Heart right ventricle (tissue), 16 donors: ENCODE measurements around the gene HARS2. TPM values are rescaled to one million over a fixed set of nuclear protein-coding genes. Genes with fewer than 3 reads are reported as not detected.
A peak's percentile ranks its signal among the peaks of the same experiment; 100 is the strongest.
"Not testable (repeated sequence)": the region's sequence is repeated elsewhere in the genome, so short reads cannot be mapped to it uniquely, and the experiment has no call there.

Experiments
- ATAC-seq, 8 donors: fragments of 200-7000 bp; cut with Tn5 transposase; one replicate each; pipeline ENCODE4 v1.9.1; 2020; ENCODE audit warnings: mild to moderate bottlenecking in 8 of 8, moderate library complexity in 8 of 8, moderate number of reproducible peaks in 1 of 8
- DNase-seq, 2 donors: peaks; one replicate each; pipeline ENCODE4 v3.0.0-alpha.2; 2020
- H3K27ac ChIP-seq, 10 donors: fragments of 200-600 bp; sonication (generic) in 2 of 10; one replicate each; pipeline versions ENCODE4 v1.5.0 to v1.8.0; 2020 to 2022; ENCODE audit warnings: mild to moderate bottlenecking in 3 of 10
- H3K27me3 ChIP-seq, 7 donors: fragments of 200-600 bp; one replicate each; pipeline ENCODE4 v1.8.0; 2021 to 2022; ENCODE audit warnings: mild to moderate bottlenecking in 2 of 7
- H3K36me3 ChIP-seq, 9 donors: fragments of 200-600 bp; sonication (generic) in 1 of 9; one replicate each; pipeline versions ENCODE4 v1.5.0 to v1.8.0; 2020 to 2022; ENCODE audit warnings: mild to moderate bottlenecking in 2 of 9
- H3K4me1 ChIP-seq, 9 donors: fragments of 200-600 bp; sonication (generic) in 1 of 9; one replicate each; pipeline versions ENCODE4 v1.5.0 to v1.8.0; 2020 to 2022; ENCODE audit warnings: mild to moderate bottlenecking in 4 of 9
- H3K4me3 ChIP-seq, 10 donors: fragments of 200-600 bp; sonication (generic) in 2 of 10; one replicate each; pipeline versions ENCODE4 v1.5.0 to v1.8.0; 2020 to 2022; ENCODE audit warnings: mild to moderate bottlenecking in 7 of 10, moderate library complexity in 2 of 10
- H3K9me3 ChIP-seq, 11 donors: fragments of 200-600 bp in 10 of 11; sonication (generic) in 2 of 11; one replicate each; pipeline versions ENCODE4 v1.5.0 to v1.8.0; 2013 to 2022; ENCODE audit warnings: mild to moderate bottlenecking in 2 of 11, control low read depth in 1 of 11, moderate library complexity in 1 of 11
- WGBS, 2 donors: extraction: QIAGEN DNeasy Blood & Tissue Kit; methylation state at CpG; one replicate each; pipeline ENCODE4 v1.1.7; 2013; ENCODE audit warnings: inconsistent platforms in 1 of 2; 5-methylcytosine and 5-hydroxymethylcytosine counted together
- intact Hi-C, 10 donors: fragments of 100-400 bp; cut with DNase I; formaldehyde crosslinking; loops; one replicate each; pipeline versions ENCODE4 v1.11.1 to v1.14.2; 2022
- polyA plus RNA-seq, 2 donors: library from polyadenylated mRNA; stranded (reverse); fragments of 200-250 nt; gene quantifications; one replicate each; pipeline ENCODE4 v1.2.3, GENCODE V29; 2013
- total RNA-seq, 10 donors: library from RNA; stranded (reverse); fragmentation: NEBNext Ultra II Directional in 3 of 10; extraction: Animal tissue kit (Norgen Biotek cat#: 25700) in 3 of 10; gene quantifications; one replicate each; pipeline versions ENCODE4 v1.2.1 to v1.2.4, GENCODE V29; 2021 to 2023
- TF ChIP-seq, protein P1 (sequence below), 9 donors: fragments of 200-600 bp; sonication (generic) in 2 of 9; IDR thresholded peaks; one replicate each; pipeline versions ENCODE4 v1.5.0 to v1.8.0; 2021 to 2022; ENCODE audit warnings: antibody characterized with exemption in 9 of 9, mild to moderate bottlenecking in 5 of 9, moderate library complexity in 1 of 9
- donor health status: Arrhythmogenic right ventricular cardiomyopathy.
- donor health status: ischemic (EF 13 %, LVEDD 7.1; RV severe dilation, severe dysfunction).
- donor health status: healthy with polysubstance abuse.
- donor health status: DM: no; HTN: yes; CAD: no.
- donor health status: DM: no; HTN: no; CAD: no.
- donor health status: ischemic (EF 25% LVEDD 6.9; RV normal size, moderate dysfunction).
- donor health status: ischemic (EF 25% LVEDD 5.7; RV mildly dilated, moderate dysfunction).
- donor health status: healthy.
- donor health status: DM: yes; HTN: yes; CAD: no.
- donor health status: Ischemic cardiomyopathy.
- donor health status: ischemic (EF 35%, LVEDD 5.7; RV mildly dilated, moderate dysfunction).
- donor health status: nonischemic (EF 11% LVEDD 7.7; RV severe dilation, severe dysfunction).
- donor health status: DM: yes; HTN: yes; CAD: no.
- donor health status: PGD.
- donor health status: ischemic (EF 29% LVEDD 5.4; RV normal size, mild dysfunction).
- donor health status: nonischemic (EF 23%, LVEDD 6.1; RV moderate dilation, normal function).

HARS2 gene
- total and polyA plus RNA-seq, 12 donors: 19.2 to 37.3 (median 27.7) TPM

- Histone ChIP-seq H3K4me3 (peak within 1 kb of the TSS; percentile 67 to 95 (median 77)), H3K27ac (peak within 1 kb of the TSS in 9 of 10 donors; percentile 51 to 84 (median 67)), H3K36me3 (peaks cover 10 to 90% (median 67%) of the 10 kb centered on the region in 9 donors), H3K27me3 (no peaks in the 10 kb centered on the region), H3K4me1 (peaks cover 3 to 22% (median 17%) of the 10 kb centered on the region in 9 donors), H3K9me3 (no peaks in the 10 kb centered on the region)
- ATAC-seq (peak; percentile 96 to 99 (median 99)), DNase-seq (peak; percentile 90 to 96)
- intact Hi-C loops: loop anchor here in 1 of 10 donors (10.0 kb wide), 1 partner anchor 296 kb away; the partner anchor contains the start of gene ANKHD1
- TF ChIP-seq, protein P1, sequence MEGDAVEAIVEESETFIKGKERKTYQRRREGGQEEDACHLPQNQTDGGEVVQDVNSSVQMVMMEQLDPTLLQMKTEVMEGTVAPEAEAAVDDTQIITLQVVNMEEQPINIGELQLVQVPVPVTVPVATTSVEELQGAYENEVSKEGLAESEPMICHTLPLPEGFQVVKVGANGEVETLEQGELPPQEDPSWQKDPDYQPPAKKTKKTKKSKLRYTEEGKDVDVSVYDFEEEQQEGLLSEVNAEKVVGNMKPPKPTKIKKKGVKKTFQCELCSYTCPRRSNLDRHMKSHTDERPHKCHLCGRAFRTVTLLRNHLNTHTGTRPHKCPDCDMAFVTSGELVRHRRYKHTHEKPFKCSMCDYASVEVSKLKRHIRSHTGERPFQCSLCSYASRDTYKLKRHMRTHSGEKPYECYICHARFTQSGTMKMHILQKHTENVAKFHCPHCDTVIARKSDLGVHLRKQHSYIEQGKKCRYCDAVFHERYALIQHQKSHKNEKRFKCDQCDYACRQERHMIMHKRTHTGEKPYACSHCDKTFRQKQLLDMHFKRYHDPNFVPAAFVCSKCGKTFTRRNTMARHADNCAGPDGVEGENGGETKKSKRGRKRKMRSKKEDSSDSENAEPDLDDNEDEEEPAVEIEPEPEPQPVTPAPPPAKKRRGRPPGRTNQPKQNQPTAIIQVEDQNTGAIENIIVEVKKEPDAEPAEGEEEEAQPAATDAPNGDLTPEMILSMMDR (IDR thresholded peaks at IDR 0.05): no peak
- WGBS, 2 donors: 1 to 2% methylated on average over 44 of the region's 44 CpGs
Measured at GRCh38 chr5:140700177-140701144, 9.2 kb downstream of the HARS2 start, which contains the start of gene ZMAT2. Gene ZMAT2, plus strand, starts transcription at chr5:140700447. Its CDS starts 14 bp downstream, at chr5:140700461.

- TF ChIP-seq, protein P1 (IDR thresholded peaks at IDR 0.05): no peak
- 88 to 95% methylated on average over 4 of the region's 4 CpGs for WGBS, 2 donors
- Histone ChIP-seq H3K4me3 (no peak overlapping the region), H3K36me3 (peaks cover 0 to 52% (median 31%) of the 10 kb centered on the region in 9 donors), H3K27ac (no peak overlapping the region), H3K27me3 (no peaks in the 10 kb centered on the region), H3K4me1 (peaks cover 0 to 20% (median 4%) of the 10 kb centered on the region in 9 donors), H3K9me3 (no peaks in the 10 kb centered on the region)
- ATAC-seq (no peak), DNase-seq (no peak)
- intact Hi-C loops: loop anchor here in 1 of 10 donors (10.0 kb wide), 1 partner anchor 303 kb away; the partner anchor contains the start of gene ANKHD1
Measured at GRCh38 chr5:140707812-140708211, 16.6 kb downstream of the HARS2 start.

DNA sequence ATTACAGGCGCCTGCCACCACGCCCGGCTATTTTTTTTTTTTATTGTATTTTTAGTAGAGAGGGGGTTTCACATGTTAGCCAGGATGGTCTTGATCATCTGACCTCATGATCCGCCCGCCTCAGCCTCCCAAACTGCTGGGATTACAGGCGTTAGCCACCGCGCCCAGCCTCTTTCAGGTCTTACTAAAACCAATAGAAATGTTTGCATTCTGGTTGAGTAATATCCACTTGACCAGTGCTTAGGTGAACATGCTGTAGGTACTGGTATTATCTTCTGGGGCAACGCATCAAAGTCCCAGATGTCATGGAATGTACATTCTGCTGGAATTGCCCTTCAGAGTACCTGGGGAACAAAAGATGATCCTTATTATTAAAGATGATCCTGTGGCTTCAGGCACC lies 17.5 kb downstream of the HARS2 start:
- peaks cover 0 to 20% (median 4%) of the 10 kb centered on the region in 9 donors for H3K4me1 ChIP-seq
- H3K4me3 ChIP-seq, DNase-seq, ATAC-seq, H3K27me3 ChIP-seq, H3K27ac ChIP-seq, H3K9me3 ChIP-seq: not testable (repeated sequence)
- H3K36me3 ChIP-seq: peaks cover 0 to 42% (median 22%) of the 10 kb centered on the region in 9 donors
- 91 to 95% methylated on average over 9 of the region's 9 CpGs for WGBS, 2 donors
- intact Hi-C loops: loop anchor here in 1 of 10 donors (10.0 kb wide), 1 partner anchor 304 kb away; the partner anchor contains the start of gene ANKHD1

DNA sequence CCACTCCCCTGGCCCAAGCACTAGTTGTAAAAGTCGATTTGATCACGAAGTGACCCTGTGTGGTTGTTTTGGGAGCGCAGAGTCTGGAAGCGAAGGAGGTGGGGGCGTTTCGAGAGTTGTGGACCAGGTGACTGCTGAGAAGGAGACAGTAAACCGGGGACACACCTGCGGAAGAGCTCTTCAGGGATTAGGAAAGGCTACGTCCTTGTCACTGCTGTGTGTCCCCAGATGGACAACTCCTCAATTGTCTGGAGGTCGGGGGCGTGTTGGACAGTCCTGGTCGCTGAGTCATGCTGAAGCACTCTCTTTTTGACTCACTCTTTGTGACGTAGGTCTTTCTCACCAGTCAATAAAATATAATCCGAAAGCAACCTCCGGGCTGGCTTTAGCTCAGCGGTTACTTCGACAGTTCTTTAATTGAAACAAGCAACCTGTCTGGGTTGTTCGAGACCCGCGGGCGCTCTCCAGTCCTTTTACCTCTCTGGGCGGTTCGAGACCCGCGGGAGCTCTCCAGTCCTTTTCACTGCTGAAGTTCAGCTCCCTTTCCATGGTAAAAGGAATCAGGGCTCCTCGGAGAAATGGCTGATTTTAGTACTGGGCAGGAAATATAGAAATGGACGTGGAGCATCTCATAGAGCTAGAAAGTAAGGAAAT lies 19.8 kb downstream of the HARS2 start:
- WGBS, 2 donors: 1% methylated on average over 27 of the region's 27 CpGs
- intact Hi-C loops: loop anchor here in 3 of 10 donors (5.0 to 10.0 kb wide), 2 partner anchors 339 to 346 kb away; partner anchors contain the start of gene SLC4A9 (in 2 of the 3)
- peak; percentile 91 to 98 (median 97) for ATAC-seq

More for the DNA sequence above, 19.8 kb downstream of the HARS2 start:
- Histone ChIP-seq H3K4me1 (peaks cover 0 to 20% (median 4%) of the 10 kb centered on the region in 9 donors), H3K27me3 (no peaks in the 10 kb centered on the region), H3K4me3 (peak overlapping the region; percentile 31 to 77 (median 66)), H3K27ac (peak overlapping the region in 9 of 10 donors; percentile 72 to 95 (median 83)), H3K36me3 (peaks cover 0 to 19% (median 5%) of the 10 kb centered on the region in 9 donors), H3K9me3 (no peaks in the 10 kb centered on the region)
- TF ChIP-seq, protein P1 (IDR thresholded peaks at IDR 0.05): no peak
- peak; percentile 82 to 88 for DNase-seq
